HL-60 (cell line): ENCODE measurements around the gene DUSP22.

ENCODE experiments used
- GABPA ChIP-seq: IDR thresholded peaks from 2 replicates; pipeline ENCODE4 v1.6.1; 2012; ENCODE audit warnings: low read depth
- TF ChIP-seq, protein P1 (sequence below): IDR thresholded peaks from one replicate; pipeline ENCODE4 v1.5.1; 2011; ENCODE audit warnings: low read length, control low read depth, inconsistent platforms; ENCODE audit not compliant: insufficient read depth

DNA sequence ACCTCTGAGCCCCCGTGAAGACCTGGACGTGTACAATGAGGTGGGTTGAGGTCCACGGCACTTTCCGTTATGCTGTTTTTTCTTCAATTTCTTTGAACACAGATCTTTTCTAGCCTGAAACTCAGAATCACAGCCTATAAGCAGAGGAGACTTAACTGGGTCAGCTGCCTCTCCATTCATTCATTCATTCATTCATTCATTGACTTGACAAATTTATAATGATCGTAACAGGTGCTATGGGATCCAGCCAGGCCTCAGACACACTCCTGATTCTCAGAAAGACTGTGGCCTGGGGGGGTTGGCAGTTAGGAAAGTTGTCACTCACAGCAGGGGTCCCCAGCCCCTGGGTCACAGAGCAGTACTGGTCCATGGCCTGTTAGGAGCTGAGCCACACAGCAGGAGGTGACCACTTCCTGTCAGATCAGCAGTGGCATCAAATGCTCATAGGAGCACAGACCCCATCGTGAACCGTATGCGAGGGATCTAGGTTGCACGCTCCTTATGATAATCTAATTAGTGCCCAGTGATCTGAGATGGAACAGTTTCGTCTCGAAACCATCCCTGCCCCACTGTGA lies 60.7 kb downstream of the DUSP22 start:
- TF ChIP-seq, protein P1, sequence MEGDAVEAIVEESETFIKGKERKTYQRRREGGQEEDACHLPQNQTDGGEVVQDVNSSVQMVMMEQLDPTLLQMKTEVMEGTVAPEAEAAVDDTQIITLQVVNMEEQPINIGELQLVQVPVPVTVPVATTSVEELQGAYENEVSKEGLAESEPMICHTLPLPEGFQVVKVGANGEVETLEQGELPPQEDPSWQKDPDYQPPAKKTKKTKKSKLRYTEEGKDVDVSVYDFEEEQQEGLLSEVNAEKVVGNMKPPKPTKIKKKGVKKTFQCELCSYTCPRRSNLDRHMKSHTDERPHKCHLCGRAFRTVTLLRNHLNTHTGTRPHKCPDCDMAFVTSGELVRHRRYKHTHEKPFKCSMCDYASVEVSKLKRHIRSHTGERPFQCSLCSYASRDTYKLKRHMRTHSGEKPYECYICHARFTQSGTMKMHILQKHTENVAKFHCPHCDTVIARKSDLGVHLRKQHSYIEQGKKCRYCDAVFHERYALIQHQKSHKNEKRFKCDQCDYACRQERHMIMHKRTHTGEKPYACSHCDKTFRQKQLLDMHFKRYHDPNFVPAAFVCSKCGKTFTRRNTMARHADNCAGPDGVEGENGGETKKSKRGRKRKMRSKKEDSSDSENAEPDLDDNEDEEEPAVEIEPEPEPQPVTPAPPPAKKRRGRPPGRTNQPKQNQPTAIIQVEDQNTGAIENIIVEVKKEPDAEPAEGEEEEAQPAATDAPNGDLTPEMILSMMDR, result no peak
- no peak for TF ChIP-seq GABPA
